ENCODE measurements around the gene SLFN12L. TPM values are rescaled to one million over a fixed set of nuclear protein-coding genes. Genes with fewer than 3 reads are reported as not detected.
"Not testable (repeated sequence)": the region's sequence is repeated elsewhere in the genome, so short reads cannot be mapped to it uniquely, and the experiment has no call there.

SLFN12L gene
- polyA plus RNA-seq, 5 donors, result 8.2 to 28.0 (median 16.9) TPM

DNA sequence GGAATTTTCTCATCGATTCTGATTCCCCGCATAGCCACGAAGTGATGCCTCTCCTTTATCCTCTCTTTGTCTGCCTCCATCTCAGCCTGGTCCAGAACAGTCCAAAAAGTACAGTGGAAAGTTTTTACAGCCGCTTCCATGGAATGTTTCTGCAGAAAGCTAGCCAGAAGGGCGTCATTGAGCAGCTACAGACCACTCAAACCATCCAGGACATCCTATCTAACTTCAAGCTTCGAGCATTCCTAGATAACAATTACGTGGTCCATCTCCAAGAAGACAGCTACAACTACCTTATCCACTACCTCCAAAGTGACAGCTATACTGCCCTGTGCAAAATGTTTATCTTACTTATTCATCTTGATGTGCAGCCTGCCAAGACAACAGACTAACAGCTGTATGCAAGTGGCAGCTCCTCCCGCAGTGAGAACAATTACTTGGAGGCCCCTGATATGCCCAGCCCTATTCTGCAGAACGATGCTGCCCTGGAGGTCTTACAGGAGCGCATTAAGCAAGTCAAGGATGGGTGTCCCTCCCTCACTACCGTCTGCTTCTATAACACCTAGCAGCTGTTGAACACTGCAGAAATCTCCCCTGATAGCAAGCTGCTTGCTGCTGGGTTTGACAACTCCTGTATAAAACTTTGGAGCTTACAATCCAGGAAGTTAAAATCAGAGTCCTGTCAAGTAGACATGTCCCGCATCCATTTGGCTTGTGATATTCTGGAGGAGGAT is 38.9 kb downstream of the SLFN12L start:
- peak in 1 of 2 donors; percentile 31 for DNase-seq

DNA sequence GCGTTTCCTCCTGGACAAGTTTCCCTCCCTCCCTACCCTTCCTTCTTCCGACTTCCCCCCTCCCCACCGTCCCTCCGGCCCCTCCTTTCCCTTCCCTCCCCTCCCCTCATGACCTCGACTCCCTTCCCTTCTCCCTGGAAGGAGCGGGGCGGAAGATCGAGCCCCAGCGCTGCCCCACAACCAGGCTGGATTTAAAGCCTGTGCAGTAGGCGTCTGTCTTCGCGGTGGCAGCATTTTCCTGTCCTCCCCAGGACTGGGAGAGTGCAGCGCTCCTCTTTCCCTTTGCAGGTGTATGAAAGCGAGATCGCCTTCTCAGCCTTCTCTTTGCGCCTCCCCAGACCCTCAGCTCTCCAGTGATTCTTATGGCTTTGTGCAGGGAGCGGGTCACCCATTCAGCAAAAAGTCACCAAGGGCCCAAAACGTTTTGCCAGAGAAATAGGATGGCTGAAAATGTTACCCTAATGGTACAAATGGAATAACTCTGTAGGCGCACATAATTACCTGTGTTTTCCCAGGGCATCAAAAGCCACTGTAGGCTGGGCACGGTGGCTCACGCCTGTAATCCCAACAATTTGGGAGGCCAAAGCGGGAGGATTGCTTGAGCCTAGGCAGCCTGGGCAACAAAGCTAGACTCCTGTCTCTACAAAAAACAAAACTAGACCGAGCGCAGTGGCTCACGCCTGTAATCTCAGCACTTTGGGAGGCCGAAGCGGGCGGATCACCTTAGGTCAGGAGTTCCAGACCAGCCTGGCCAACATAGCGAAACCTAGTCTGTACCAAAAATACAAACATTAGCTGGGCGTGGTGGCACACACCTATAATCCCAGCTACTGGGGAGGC is 40.8 kb downstream of the SLFN12L start:
- no peak for DNase-seq

DNA sequence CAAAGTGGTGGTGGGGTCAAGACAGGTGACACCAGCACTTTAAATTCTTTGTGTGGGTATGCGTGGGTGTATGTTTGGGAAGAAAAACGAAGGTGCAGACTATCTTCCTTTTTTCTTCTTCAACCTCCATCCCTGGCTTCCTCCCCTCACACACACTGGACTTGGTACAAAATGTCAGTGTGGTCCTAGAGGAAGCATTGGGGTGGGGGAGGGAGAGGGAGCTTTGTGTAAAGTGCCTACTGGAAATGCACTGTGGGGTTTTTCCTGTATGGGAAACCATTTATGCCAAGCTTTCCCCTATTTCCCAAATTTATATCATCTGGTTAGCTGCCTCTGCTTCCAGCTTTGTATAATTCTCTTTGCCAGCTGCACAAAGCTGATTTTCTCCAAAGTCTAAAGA is 44.4 kb downstream of the SLFN12L start:
- no peak for DNase-seq

DNA sequence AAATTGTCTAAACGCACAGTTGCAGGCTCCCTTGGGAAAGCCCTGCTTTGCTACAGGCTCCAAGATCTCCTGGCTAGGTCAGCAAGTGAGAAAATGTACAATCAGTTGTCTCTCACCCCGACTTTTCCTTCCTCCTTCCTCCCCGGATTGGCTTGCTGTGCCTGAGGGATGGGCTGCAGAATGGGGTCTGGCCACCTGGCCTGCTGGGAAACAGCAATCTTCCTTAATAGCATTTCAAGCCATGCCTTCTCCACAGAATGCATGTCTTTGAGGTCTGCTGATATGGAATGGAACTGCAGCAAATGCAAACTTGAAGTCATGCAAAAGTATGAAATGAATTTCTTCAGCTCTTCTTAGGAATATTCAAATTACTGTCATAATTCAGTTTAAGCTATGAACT is 46.1 kb downstream of the SLFN12L start:
- DNase-seq, result no peak

DNA sequence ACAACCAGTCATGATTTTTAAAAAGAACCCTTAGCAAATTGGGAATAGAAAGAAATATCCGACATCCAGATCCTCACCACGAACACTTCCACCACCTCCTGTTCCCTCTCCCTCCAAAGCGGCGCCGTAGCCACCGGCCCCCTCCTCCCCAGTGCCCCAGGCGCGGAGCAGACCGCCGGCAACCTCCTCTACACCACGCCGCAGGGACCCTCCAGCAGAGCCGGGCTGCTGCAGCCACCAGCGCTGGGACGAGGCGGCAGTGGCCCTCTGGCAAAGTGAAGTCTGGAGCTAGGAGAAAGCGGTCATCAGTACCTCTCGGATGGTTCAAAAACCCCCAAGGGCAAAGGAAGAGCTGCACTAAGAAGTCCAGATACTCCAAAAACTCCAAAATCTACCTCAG is 47.5 kb downstream of the SLFN12L start:
- DNase-seq, result no peak

DNA sequence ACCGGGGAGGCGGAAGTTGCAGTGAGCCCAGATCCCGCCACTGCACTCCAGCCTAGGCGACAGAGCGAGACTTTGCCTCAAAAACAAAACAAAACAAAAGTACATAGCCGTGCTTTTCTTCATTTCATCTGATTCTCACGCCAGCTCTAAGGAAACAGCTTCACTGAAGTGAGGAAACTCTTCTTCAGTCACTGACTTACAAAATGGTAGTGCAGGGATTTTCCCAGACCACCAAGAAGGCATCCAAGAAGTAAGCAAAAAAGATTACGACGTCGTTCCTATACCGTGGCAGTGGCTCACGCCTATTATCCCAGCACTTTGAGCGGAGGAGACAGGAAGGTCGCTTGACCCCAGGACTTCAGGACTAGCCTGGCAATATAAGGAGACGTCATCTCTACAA is 48.5 kb downstream of the SLFN12L start:
- no peak for DNase-seq

DNA sequence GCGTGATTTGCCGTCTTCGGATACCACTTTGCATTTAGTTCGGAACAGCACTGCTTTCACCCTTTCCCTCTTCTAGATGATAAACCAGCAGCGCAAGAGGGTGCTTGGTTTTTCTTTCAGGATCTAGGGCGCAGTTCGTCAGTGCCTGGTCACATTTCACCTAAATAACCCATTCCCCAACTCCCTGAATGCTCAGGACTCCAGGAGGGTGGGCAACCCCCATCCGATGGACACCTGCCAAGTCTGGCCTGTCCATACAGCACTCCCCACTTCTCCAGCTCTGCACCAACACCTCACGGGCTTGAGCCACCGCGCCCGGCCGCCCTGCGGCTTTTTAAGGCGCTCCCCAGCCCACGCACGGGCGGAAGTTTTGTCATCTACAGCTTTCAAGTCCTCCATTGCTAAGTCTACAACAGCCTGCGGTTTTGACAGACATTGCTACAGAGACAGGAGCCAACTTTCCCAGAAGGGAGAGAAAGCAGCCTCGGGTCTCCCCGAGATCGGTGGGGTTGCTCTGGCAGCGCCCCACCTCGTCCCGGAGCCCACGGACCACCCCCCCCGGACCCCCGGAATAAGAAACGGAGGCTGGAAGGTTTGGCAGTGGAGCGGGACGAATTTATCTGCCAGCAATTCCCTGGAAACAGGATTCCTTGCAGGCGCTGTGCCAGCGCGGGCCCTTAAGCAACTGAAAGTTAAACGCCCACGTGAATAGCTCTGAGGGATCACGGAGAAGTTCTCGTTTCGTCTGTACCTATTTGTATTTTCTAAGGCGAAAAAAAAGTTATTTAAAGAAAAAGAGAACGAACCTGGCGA is 50.4 kb downstream of the SLFN12L start:
- peak; percentile 69 to 81 for DNase-seq

DNA sequence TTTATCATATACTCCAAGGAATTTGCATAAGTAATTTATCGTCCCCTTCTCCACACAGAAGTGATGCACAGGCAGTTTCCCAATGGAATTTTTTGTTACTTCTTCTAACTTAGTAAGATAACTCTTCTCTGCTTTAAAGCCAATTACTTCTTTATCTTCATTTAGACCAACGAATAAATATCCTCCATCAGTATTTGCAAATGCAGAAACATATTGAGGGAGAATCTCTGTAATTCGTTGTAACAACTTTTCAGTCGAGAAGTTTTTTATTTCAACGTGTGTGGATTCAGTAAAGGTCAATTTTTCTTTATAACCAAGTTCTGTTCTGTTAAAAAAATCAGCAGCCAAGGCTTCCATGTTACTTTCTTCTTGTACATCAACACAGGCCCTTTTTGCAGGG is 58.2 kb downstream of the SLFN12L start:
- no peak for DNase-seq

DNA sequence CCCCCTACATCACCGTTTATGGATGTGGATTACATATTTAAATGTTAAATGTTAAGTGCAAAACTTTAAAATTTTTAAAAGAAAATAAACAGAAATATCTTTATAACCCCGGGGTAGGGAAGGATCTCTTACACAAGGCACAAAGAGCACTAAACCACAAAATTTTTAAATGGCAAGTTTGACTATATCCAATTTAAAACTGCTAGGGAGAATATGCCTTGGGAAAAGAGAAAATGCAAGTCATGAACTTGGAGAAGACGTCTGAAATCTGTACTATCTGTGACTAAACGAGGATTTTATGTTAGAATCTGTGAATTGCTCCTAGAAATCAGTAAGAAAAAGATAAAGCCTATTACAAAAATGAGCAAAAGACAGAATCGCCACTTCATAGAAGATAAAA is 60.2 kb downstream of the SLFN12L start:
- DNase-seq, result no peak

DNA sequence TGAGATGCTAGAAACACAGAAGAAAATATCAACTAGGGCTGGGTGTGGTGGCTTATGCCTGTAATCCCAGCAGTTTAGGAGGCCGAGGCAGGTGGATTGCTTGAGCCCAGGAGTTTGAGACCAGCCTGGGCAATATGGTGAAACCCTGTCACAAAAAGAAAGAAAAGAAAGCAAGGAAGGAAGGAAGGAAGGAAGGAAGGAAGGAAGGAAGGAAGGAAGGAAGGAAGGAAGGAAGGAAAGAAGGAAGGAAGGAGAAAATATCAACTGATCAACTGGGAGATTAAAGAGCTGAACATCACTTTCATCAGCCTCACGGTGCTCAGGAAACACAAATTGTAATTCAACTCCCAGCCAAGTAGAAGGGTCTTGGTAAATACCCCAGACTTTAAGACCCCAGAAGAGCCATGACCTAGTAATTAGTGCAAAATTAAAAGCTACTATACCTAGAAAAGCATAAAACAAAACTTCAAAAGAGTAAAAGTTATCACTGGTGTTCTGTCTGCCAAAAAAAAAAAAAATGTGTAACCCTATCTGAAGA is 61.1 kb downstream of the SLFN12L start:
- DNase-seq, result no peak

DNA sequence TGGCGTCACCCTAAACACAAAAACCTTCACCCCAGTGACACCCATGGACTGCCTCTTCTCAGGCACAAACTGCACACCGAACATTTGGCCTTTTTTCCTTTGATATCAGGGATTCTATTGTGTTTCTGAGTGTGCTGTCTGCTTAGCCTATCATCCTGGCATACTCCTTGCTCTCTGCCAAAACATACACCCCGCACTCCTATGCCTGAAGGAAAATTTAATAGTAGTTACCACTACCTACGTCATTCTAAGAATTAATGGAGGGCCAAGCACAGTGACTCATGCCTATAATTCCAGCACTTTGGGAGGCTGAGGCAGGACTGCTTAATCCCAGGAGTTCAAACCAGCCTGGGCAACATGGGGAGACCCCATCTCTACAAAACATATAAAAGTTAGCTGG is 69.0 kb downstream of the SLFN12L start:
- no peak for DNase-seq

DNA sequence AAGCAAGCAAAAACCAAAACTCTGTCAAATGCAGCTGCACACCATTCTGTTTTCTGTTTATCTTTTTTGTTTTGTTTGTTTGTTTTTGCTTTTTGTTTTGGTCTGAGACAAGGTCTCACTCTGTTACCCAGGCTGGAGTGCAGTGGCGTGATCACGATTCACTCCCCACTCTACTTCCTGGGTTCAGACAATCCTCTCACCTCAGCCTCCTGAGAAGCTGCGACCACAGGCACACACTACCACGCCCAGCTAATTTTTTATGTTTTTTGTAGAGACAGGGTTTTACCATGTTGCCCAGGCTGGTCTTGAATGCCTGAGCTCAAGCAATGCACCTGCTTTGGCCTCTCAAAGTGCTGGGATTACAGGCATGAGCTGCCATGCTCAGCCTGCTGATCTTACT is 69.7 kb downstream of the SLFN12L start:
- DNase-seq, result no peak

DNA sequence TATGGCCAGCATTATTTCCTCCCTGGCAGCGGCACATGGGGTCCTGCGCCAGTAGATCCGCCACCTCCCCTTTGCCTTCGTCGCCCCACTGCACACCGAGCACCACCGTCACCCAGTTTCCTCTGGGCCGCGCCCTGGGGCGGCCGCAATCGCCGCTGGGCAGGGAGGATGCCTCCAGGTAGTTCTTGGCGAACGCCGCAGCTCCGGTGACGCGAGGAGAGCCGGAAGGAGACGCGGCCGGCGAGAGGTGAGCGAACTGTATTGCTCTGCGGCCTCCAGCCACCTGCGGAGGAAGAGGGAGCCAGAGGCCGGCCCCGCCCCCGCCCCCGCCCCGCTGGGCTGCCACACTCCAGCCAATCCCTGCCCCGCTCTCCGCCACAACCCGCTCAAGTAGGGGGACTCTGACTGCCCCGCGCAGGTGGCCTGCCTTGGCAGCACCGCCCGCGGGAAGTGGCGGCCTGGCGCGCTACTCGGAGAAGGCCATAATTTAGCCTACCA is 77.1 kb downstream of the SLFN12L start:
- DNase-seq, result peak; percentile 17 to 18

DNA sequence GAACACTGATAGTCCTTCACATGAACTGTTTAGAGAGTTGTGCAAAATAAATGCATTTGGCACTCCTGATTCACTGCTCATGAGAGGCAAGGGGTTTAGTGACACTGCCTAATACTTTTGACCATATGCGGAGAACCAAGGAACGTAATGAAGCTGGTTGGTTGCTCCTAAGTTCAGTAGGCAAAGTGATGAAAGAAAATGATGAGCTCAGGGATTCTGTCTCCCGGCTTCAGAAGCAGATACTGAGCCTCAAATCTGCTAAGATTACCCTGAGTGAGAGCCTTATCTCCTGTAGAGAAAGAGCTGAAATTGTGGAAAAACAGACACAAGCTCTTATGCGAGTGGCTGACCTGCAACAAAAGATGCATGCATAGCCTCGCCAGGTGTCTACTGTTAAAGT is 83.4 kb downstream of the SLFN12L start:
- not testable (repeated sequence) for DNase-seq

DNA sequence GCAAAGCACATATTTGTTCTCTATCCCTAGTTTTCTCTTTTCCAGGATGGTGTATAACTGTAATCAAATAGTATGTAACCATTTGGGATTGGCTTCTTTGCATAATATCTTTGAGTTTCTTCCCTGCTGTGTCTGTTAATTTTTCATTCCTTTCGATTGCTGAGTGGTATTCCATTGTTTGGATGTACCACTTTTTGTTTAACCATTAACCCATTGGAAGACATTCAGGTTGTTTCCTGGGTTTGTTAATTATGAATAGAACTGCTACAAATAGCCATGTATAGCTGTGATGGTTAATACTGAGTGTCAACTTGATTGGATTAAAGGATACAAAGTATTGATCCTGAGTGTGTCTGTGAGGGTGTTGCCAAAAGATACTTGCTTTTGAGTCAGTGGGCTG is 84.3 kb downstream of the SLFN12L start:
- no peak for DNase-seq

DNA sequence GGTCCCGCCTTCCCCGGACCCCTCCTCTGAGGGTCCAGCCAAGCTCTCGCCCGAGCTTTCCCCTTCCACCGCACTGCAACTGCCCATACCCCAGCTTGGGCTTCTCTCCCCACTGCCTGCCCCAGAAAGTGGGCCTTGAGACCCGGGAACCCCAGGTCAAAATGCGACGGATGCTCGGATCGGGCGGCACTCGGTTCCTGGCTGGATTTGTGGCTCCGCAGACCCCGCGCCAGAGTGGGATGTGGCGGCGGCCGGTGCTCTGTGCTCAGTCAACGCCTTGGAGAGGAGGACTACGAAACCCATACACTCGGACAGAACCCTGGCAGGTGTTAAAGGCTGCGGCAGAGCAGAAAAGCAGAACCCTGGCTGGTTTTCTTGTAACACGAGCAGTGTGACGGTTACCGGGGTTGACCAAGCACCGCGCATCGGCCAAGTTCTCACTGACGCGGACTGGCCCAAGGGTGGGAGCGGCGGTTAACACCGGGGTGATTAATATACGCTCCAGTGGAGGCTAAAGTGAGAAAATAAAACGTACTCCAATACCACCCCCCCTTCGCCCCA is 88.0 kb downstream of the SLFN12L start:
- peak; percentile 19 to 24 for DNase-seq

DNA sequence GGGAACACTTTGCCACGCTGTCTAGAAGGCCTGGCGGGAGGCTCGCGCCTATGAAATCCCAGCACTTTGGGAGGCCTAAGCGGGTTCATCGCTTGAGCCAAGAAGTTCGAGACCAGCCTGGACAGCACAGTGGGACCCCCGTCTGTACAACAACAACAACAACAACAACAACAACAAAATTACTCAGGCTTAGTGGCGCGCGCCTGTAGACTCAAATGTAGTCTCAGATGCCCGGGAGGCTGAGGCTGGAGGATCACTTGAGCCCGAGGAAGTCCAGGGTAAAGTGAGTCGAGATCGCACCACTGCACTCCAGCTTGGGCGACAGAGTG is 88.6 kb downstream of the SLFN12L start:
- no peak for DNase-seq

DNA sequence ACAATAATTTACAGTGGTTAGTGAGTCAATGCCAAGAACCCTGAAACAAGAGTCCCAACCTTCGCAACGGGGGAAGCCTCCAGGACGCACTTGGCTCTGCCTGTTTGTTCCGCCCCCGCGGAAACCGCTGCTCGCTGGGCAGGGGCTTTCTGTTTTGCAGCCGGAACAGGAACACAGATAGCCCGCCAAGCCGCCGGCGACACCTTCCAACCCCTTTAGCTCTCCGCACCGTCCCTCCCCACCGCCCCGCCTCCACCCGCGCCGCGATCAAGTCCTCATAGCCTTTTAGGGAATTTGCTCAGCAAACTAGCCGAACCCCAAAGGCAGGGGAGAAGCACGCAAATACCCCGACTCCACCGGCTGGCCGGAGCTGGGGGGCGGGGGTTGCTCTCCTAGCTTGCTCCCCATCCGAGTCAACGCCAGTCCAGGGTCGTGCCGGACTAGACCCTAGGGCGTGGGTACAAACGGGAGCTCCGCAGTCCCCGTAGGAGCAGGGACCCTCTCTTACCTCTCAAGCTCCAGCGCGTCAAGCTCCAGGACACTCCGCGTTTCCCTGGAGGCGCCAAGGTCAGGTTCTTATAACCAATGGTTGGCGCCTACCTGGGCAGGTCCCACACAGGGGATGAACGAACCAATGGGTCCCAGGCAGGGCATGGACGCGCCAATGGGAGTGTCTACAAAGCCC is 89.1 kb downstream of the SLFN12L start, which contains the start of gene SLFN13:
TSS of gene SLFN13 (minus strand) at position 553 of the 685 bp plus-strand sequence. CDS start 3,086 bp downstream, outside the sequence.
- peak; percentile 55 to 59 for DNase-seq

DNA sequence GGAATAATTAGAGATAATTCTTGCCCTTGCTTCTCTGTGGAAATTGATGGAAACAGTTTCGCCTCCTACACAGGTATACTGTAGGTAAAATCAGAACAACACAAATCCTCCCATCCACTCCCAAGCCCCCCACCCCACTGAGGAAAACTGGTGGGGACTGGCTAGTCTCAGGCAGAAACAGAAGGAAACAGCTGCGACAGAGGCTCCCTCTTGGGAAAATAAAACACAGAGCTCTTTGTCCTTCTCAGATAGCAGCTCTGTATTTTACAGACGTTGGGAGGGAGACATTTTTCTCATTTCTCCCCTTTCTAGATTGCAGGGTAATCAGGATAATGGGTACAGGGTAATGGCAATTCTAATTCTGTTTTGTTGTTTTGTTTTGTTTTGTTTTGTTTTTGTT is 90.0 kb downstream of the SLFN12L start:
- DNase-seq, result no peak

DNA sequence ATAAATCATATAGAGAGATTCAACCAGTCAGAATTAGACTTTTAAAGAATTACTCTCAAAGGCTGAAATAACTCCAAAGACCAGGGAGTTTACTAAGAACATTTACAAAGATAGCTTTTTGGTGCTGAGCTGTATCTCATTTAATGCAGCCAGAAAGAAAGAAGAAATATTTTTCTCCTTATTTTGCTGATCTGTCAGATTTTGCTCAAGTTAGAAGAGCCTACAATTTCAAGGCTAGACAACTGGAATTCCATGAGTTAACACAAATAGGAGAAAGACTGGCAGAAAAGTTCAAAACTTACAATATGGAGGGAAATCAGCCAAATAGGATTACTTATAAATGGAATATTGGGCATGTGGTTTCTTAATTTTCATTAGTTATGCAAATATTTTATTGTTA is 99.0 kb downstream of the SLFN12L start:
- no peak for DNase-seq
